Tibial artery (tissue), 4 donors: ENCODE measurements around the gene L3MBTL4.

Source experiments
- DNase-seq, 2 donors: peaks; one replicate each; pipeline ENCODE4 v3.0.0-alpha.2; 2019
- H3K27ac ChIP-seq, 2 donors: fragments of 200-600 bp; sonication (generic) in 1 of 2; 1 replicate in 1 of 2; 2 replicates in 1 of 2; pipeline ENCODE4 v1.5.1; 2018 to 2019; ENCODE audit warnings: mild to moderate bottlenecking in 1 of 2
- H3K27me3 ChIP-seq, 2 donors: fragments of 200-600 bp; sonication (generic) in 1 of 2; one replicate each; pipeline versions ENCODE4 v1.5.1 to v1.6.0; 2016 to 2019
- H3K36me3 ChIP-seq, 3 donors: fragments of 200-600 bp; sonication (generic) in 2 of 3; one replicate each; pipeline ENCODE4 v1.5.1; 2016 to 2019; ENCODE audit warnings: mild to moderate bottlenecking in 2 of 3
- H3K4me1 ChIP-seq, 4 donors: fragments of 200-600 bp; sonication (generic) in 2 of 4; 1 replicate in 3 of 4; 2 replicates in 1 of 4; pipeline ENCODE4 v1.5.1; 2016 to 2019
- H3K4me3 ChIP-seq, 2 donors: fragments of 200-600 bp; sonication (generic) in 1 of 2; 1 replicate in 1 of 2; 2 replicates in 1 of 2; pipeline ENCODE4 v1.5.1; 2018 to 2019; ENCODE audit warnings: mild to moderate bottlenecking in 2 of 2
- H3K9me3 ChIP-seq, 3 donors: fragments of 200-600 bp; sonication (generic) in 1 of 3; one replicate each; pipeline ENCODE4 v1.5.1; 2016 to 2019
- CTCF ChIP-seq, 2 experiments: fragments of 200-600 bp in 1 of 2; fragments of 450-650 bp in 1 of 2; IDR thresholded peaks; one replicate each; pipeline ENCODE4 v1.5.1; 2017 to 2019; ENCODE audit warnings: antibody characterized with exemption in 2 of 2, mild to moderate bottlenecking in 1 of 2, moderate library complexity in 1 of 2
- intact Hi-C: fragments of 100-400 bp; cut with DNase I; formaldehyde crosslinking; loops from one replicate; pipeline ENCODE4 v1.15.0; 2023; ENCODE audit warnings: low total_unique reads

The L3MBTL4 gene

DNA sequence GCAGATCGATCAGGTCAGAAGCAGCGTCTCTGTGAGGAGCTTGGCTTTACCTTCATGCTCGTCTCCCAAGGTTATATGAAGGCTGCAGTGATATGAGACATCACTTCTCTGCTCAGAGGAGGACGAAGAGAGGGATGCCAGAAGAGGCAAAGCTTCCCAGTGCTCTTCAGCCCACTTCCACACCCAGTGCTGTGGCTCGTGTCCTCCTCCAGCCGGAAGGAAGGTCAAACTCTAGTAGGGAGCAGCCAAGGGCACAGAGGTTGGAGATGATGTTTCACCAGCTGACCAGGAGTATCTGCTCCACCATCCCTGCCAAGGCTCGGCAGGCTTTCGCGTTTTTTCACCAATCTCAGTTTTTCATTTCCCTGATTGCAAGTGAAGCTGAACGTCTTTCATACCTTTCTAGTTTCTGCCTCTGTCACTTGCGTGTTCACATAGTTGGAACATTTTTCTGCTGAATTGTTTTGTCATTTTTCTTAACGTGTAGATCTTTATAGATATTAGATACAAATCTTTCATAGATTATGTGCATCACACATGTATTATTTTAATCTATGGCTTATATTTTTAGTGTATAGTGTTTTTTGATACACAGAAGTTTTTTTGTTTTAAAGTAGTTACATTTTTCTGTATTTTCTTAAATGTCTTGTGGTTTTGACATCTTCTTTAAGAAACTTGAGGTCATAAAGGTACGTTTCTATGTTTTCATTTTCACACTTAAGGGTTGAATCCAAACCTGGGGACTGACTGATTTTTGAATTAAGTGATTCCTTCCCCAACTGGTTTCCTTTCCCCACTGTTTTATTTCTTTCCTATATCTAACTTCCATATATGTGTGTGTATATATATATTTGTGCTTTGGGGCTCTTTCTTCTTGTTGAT is 23.5 kb upstream of the L3MBTL4 start:
- no peaks in the 10 kb centered on the region for H3K9me3 ChIP-seq
- H3K27me3 ChIP-seq: no peaks in the 10 kb centered on the region
- no peak overlapping the region for H3K27ac ChIP-seq
- no peak overlapping the region for H3K4me3 ChIP-seq
- intact Hi-C loops: loop anchor here (10.0 kb wide), 1 partner anchor 63 kb away; no protein-coding TSS in a partner anchor
- no peaks in the 10 kb centered on the region for H3K36me3 ChIP-seq
- no peak for TF ChIP-seq CTCF (IDR thresholded peaks at IDR 0.05)
- peaks cover 0 to 5% (median 0%) of the 10 kb centered on the region in 4 donors for H3K4me1 ChIP-seq
- DNase-seq: no peak

GRCh38 chr18:6435731-6436130 is 21.0 kb upstream of the L3MBTL4 start:
- Histone ChIP-seq H3K4me3 (no peak overlapping the region), H3K9me3 (no peaks in the 10 kb centered on the region), H3K4me1 (peaks cover 0 to 5% (median 0%) of the 10 kb centered on the region in 4 donors), H3K27ac (no peak overlapping the region), H3K27me3 (no peaks in the 10 kb centered on the region), H3K36me3 (no peaks in the 10 kb centered on the region)
- intact Hi-C loops: loop anchor here (10.0 kb wide), 1 partner anchor 61 kb away; no protein-coding TSS in a partner anchor
- no peak for DNase-seq
- TF ChIP-seq CTCF (IDR thresholded peaks at IDR 0.05): no peak

- H3K36me3 ChIP-seq: no peaks in the 10 kb centered on the region
- peak overlapping the region in 1 of 2 donors; percentile 14 for H3K4me3 ChIP-seq
- no peaks in the 10 kb centered on the region for H3K27me3 ChIP-seq
- TF ChIP-seq CTCF (IDR thresholded peaks at IDR 0.05): no peak
- no peak overlapping the region for H3K27ac ChIP-seq
- intact Hi-C loops: loop anchor here (10.0 kb wide), 1 partner anchor 60 kb away; no protein-coding TSS in a partner anchor
- DNase-seq: no peak
- H3K9me3 ChIP-seq: no peaks in the 10 kb centered on the region
- peaks cover 0 to 5% (median 0%) of the 10 kb centered on the region in 4 donors for H3K4me1 ChIP-seq
Observed at GRCh38 chr18:6434987-6435709, 20.4 kb upstream of the L3MBTL4 start.

DNA sequence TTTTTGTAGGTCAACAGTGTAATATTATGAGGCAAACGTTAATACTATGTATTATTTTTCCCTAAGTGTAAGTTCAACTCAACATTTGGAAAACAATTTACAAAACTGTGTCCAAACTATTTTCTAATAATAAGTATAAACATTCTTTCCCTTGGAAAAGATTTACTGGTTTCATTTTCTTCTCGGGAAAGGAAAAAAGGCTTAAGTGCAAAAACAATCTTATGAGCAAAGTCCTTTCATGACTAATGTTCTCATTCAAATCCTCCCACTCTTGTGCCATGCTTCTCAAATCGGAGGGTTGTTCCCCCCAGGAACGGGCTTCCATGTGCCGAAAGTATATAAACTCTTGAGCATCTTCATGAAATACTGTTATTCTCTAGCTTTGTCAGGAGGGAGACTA is 19.8 kb upstream of the L3MBTL4 start:
- Histone ChIP-seq H3K4me3 (peak overlapping the region in 1 of 2 donors; percentile 14), H3K27me3 (no peaks in the 10 kb centered on the region), H3K36me3 (no peaks in the 10 kb centered on the region), H3K4me1 (peaks cover 0 to 5% (median 0%) of the 10 kb centered on the region in 4 donors), H3K9me3 (no peaks in the 10 kb centered on the region), H3K27ac (no peak overlapping the region)
- intact Hi-C loops: loop anchor here (10.0 kb wide), 1 partner anchor 60 kb away; no protein-coding TSS in a partner anchor
- no peak for DNase-seq
- no peak for TF ChIP-seq CTCF (IDR thresholded peaks at IDR 0.05)

DNA sequence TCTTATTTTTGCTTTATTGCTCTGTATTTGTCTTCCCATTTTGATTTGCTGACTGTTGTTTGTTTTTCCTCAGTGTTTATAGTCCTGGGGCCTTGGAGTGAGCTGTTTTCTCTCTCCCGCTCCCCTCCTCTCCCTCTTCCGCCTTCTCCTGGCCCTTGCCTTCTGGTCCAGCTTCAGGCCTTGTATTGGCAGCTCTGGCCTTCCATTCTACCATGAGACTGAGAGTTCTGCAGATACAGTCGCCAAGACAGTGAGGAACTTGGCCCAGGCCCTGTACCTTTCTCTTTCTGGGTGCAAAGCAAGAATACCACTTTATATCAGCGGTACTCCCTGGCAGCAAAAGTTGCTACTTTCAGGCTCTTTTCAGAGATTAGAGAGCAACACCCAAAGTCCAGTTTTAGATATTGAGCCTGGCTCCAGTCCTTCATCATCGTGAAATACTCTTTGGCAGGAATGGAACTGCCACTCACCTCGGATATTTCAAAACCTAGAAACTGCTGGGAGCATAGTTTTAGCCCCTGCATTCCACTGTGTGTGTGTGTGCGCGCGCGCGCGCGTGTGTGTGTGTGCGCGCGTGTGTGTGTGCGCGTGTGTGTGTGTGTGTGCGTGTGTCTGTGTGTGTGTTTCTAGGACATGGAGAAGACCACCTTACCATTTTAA is 17.1 kb upstream of the L3MBTL4 start:
- no peak for TF ChIP-seq CTCF (IDR thresholded peaks at IDR 0.05)
- Histone ChIP-seq H3K27ac (no peak overlapping the region), H3K9me3 (no peaks in the 10 kb centered on the region), H3K27me3 (no peaks in the 10 kb centered on the region), H3K36me3 (no peaks in the 10 kb centered on the region), H3K4me1 (peaks cover 0 to 5% (median 0%) of the 10 kb centered on the region in 4 donors), H3K4me3 (no peak overlapping the region)
- intact Hi-C loops: loop anchor here (10.0 kb wide), 1 partner anchor 57 kb away; no protein-coding TSS in a partner anchor
- no peak for DNase-seq
